ENCODE measurements around the gene DDX25. TPM values are rescaled to one million over a fixed set of nuclear protein-coding genes. Genes with fewer than 3 reads are reported as not detected.
A peak's percentile ranks its signal among the peaks of the same experiment; 100 is the strongest.
"Not testable (repeated sequence)": the region's sequence is repeated elsewhere in the genome, so short reads cannot be mapped to it uniquely, and the experiment has no call there.

The DDX25 gene
- total RNA-seq, 1 donor from 2014 or later = under 0.01 TPM

DNA sequence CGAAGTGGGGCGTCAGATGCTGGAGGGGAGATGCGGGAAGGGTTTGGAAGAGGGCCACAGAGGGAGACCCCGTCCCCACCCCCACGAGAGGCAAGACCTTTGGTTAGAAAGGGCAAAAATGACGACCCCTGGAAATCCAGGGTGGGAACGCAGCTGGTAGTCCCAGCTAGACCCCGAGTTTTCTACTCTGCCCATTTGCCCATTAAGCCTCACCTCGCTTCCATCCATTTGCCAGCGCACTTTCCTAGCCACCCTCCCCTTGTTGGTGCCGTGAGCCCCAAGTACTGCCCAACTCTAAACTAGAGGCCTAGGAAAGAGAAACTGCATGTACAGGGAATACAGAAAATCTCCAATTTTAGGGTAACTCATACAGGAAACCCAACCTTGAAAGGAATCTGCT is 370 bp downstream of the DDX25 start:
- no peak for DNase-seq (ENCODE audit: low read depth in 2 of 2)

DNA sequence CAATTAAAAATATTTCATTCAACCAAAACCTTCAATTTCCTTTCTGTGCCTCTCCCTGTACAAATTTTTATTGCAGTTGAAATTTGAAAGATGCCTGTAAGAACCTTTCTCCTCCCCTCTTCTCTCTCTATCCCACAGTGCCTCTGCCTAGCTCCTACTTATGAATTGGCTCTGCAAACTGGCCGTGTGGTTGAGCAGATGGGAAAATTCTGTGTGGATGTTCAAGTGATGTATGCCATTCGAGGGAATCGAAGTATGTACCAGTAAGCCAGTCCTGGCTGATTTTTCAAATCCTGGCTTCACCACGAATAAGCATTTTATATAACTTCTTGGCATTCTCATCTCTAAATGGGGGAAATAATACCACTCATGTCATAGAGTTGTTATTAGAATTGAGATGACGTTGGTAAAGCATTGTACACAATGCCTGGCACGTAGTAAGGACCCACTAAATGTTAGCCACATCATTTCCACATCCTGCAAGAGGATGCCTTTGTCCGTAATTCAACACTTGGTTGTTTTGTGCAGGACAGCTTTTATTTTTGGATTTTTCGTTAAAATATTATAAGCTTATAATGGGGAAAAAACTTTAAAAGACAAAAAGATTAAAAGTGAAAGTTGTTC is 6.0 kb downstream of the DDX25 start:
- no peak for DNase-seq (ENCODE audit: low read depth in 2 of 2)

- DNase-seq (ENCODE audit: low read depth in 2 of 2) = not testable (repeated sequence)
Measured at GRCh38 chr11:125914601-125915000, 10.3 kb downstream of the DDX25 start.

DNA sequence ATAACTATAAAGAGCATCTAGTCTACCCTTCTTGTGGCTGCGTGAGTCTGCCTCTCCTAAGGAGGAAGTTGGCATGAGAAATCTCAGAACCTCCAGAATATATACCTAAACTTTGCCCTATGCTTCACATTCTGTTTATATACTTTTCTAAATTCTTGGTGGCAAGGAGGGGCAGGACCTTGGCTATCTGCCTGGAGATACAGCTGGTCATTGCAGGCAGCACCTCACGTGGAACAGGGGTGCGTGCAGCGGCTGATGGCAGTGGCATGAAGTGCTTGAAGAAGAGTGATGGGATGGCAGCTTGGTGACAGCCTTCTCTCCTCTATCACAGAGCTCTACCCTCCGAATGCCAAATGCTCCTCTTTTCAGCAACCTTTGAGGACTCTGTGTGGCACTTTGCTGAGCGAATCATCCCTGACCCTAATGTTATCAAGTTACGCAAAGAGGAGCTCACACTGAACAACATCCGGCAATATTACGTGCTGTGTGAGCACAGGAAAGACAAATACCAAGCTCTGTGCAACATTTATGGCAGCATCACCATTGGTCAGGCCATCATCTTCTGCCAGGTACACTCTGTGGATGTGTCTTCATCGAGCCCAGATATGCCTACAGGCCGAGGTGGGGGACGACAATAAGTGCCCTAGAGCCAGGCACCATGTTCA is 12.5 kb downstream of the DDX25 start:
- DNase-seq (ENCODE audit: low read depth in 2 of 2) = no peak

- DNase-seq (ENCODE audit: low read depth in 2 of 2) = no peak
Measured at GRCh38 chr11:125918140-125918840, 14.0 kb downstream of the DDX25 start.

GRCh38 chr11:125921042-125921441 is 16.7 kb downstream of the DDX25 start:
- no peak for DNase-seq (ENCODE audit: low read depth in 2 of 2)

- no peak for DNase-seq (ENCODE audit: low read depth in 2 of 2)
Measured at GRCh38 chr11:125922156-125922555, 17.8 kb downstream of the DDX25 start.

- DNase-seq (ENCODE audit: low read depth in 2 of 2) = peak; percentile 73 to 80
Measured at GRCh38 chr11:125923012-125923579, 18.8 kb downstream of the DDX25 start.

DNA sequence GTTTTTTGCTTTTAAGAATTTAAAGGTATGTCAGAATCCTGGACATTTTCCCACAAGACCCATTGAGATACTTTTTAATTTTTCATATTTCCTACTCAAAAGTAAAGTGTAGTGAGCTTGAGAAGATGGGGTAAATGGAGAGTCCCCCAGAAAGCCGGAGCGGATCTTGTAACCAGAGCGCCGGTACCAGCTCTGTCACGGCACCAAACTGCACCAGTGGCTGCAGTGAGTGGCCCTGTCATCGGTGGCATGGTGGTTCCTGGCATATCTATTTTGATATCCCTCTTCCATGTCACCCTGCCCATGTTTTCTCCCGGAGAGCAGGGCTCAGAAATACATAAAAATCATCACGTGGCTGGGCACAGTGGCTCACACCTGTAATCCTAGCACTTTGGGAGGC is 19.3 kb downstream of the DDX25 start:
- no peak for DNase-seq (ENCODE audit: low read depth in 2 of 2)

GRCh38 chr11:125924384-125925007 is 20.2 kb downstream of the DDX25 start:
- no peak for DNase-seq (ENCODE audit: low read depth in 2 of 2)

- DNase-seq (ENCODE audit: low read depth in 2 of 2) = peak in 1 of 2 donors; percentile 81
Measured at GRCh38 chr11:125925247-125925740, 21.0 kb downstream of the DDX25 start.

- no peak for DNase-seq (ENCODE audit: low read depth in 2 of 2)
Measured at GRCh38 chr11:125925804-125926203, 21.5 kb downstream of the DDX25 start.

- DNase-seq (ENCODE audit: low read depth in 2 of 2) = no peak
Measured at GRCh38 chr11:125926682-125927081, 22.4 kb downstream of the DDX25 start.

DNA sequence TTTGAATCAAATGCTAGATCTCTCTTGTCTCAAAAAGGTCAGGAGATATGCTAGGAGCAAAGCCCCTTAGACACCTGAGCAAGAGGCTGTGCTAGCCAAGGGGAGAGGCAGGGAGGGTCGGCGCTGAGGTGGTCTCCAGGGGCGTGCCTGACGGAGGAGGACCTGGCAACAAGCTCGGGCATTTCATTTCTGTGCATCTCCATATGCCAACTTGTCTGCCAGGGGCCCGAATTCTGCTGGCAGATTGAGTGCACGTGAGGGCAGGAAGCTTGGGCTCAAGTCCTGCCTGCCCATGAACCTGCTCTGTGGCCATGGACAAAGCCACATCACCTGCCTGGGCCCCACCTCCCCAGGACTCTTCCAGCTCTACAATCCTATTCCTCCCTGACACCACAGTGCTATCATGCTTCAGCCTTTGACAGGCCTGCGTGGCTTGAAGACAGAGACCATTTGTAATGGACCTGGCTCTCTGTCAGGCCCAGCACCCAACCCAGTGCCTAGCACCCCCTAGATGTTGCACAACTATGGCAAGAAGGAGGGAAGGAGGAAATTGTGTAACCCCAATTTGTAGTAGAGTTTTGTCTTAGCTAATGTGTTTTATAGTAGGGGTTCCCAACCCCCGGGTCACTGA is 25.3 kb downstream of the DDX25 start:
- DNase-seq (ENCODE audit: low read depth in 2 of 2) = no peak

GRCh38 chr11:125930076-125930450 is 25.8 kb downstream of the DDX25 start:
- DNase-seq (ENCODE audit: low read depth in 2 of 2) = no peak

DNA sequence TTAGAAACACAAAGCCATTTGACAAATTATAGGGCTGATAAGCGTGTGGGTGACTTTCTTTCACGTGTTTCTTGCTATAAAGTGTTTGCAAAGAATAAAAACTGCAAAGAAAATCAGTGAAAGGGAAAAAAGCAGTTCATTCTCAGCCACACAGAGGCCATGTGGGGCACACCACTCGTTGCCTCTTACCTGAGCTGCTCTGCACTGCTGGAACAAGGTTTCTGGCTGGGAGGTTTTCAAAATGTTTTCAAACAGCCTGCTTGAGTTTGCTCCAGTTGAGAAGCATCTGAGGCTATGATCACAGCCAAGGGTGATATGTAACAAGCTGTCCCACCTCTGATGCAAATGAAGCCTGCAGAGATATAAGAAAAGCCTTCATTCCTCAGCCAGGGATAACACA is 26.8 kb downstream of the DDX25 start:
- DNase-seq (ENCODE audit: low read depth in 2 of 2) = no peak

DNA sequence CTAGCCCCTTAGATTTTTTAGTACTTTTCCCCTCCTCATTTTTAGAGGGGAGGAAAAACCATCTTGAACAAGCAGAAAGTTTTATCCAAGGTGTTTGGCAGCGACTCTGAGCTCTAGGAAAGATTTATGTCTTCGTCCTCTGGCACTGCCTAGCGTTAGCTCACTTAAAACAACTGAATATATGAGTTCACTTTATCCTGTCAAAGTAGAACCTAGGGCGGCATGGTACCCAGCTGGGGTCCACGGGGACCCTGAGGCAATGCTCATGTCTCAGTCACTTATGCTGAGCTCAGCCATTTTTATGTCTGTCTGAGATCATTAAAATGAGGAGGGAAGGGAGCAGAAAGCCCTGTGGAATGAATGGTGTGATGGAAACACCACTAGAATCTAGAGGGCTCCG is 27.4 kb downstream of the DDX25 start:
- DNase-seq (ENCODE audit: low read depth in 2 of 2) = no peak

- DNase-seq (ENCODE audit: low read depth in 2 of 2) = no peak
Measured at GRCh38 chr11:125932301-125932700, 28.0 kb downstream of the DDX25 start.

GRCh38 chr11:125933030-125933813 is 28.9 kb downstream of the DDX25 start:
- DNase-seq (ENCODE audit: low read depth in 2 of 2) = no peak

DNA sequence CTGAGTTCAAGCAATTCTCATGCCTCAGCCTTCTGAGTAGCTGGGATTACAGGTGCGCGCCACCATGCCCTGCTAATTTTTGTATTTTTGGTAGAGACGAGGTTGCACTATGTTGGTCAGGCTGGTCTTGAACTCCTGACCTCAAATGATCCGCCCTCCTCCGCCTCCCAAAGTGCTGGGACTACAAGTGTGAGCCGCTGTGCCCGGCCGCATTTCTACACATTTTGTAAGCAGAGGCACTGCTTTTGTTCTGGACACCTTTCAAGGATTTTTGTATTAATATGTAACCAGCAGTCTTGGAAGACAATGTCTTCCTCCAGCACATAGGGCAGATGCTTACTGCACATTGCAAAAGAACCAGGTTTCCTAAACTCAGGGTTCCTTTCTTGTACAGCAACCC is 30.2 kb downstream of the DDX25 start:
- DNase-seq (ENCODE audit: low read depth in 2 of 2) = no peak

DNA sequence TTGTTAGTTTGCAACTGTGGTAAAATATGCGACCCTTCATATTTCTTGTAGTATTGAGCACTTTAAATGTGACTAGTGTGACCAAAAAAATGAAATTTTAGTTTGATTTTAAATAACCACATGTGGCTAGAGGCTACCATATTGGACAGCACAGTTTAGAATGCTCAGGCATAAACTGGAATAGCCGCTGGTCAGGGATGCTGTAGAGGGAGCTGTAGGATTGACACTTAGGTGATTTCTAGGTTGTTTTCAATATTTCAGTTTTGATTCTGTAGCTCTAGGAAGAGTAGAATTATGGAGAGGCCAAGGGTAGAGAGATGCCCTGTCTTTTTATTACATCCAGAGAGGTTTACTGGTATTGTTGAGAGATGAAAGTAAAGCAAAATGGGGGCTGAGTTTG is 30.7 kb downstream of the DDX25 start:
- DNase-seq (ENCODE audit: low read depth in 2 of 2) = no peak

Measured in lung microvascular endothelial cell (primary cell).